ENCODE results near the gene SORL1. TPM values are rescaled to one million over a fixed set of nuclear protein-coding genes. Genes with fewer than 3 reads are reported as not detected.

Gene SORL1
- total RNA-seq, 1 donor from 2014 or later, result 13.8 TPM

DNA sequence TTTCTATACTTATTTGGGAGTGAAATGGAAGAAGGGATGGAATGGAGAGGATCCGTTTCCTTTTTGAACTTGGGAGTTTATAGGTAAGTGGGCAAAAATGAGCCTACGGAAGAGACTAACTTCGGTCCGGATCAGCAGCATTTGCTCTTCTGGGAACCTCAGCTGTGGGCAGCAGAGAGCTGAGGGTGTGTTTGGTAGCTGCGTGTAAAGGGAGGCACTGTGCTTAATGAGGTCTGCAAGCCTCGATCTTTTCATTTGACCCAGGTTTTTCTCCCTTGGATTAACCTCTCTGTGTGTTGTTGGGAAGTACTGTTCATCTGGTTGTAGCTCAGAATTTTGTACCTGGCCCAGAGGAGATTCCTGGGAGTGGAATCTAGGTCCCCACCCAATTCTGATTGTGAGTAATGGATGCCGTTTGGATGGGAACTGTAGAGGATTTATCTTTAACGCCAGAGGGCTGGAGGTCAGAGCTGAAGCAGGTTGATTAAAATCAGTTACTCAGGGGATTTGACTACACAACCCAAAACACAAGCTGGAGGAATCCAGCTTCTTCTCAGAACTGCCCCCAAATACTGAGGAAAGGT lies 202.2 kb downstream of the SORL1 start:
- Mint-ChIP-seq H3K4me3 (peak overlapping the region; percentile 15), H3K27me3 (ENCODE audit: low read depth) (no peaks in the 10 kb centered on the region), H3K4me1 (peaks cover 39% of the 10 kb centered on the region), H3K36me3 (ENCODE audit: low read depth) (no peaks in the 10 kb centered on the region), H3K9me3 (peaks cover 3% of the 10 kb centered on the region), H3K27ac (ENCODE audit: unreplicated experiment) (no peak overlapping the region)
- no peak for TF ChIP-seq CTCF (conservative IDR thresholded peaks at IDR 0.05)
- DNase-seq (ENCODE audit: low read depth, low spot score), result no peak

DNA sequence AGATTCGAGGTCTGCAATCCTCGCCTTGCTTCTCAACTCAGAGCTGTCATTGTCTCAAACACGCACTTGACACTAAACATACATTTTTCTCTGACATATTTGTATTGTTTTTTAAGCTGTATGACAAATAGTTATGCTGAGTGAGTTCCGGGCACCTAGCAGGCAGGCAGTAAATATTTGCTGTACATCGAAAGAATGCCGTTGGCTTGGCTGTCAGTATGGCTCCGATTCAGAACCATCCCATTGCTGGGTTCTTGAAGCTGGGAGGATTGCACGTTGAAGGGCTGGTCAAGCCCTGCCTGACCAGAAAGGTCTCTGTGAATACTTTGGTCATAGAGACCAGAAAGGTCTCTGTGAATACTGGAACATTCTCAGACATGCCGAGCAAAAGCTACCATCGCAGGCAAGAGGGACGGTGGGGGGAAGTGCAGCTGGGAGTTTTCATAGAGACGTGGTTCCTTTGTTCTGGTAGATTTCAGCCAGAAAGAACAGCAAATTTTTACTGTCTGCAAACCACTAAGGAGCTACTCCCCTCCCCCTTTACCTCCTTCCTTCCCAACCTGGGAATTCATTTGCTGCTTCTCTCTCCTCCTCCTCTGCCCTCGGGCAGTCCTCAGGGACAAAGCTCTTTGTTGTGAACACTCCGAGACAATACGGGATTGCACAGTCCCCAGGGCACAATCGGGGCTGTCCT lies 202.9 kb downstream of the SORL1 start:
- no peak for DNase-seq (ENCODE audit: low read depth, low spot score)
- no peaks in the 10 kb centered on the region for H3K36me3 Mint-ChIP-seq (ENCODE audit: low read depth)
- peak overlapping the region; percentile 83 for H3K4me3 Mint-ChIP-seq
- H3K27me3 Mint-ChIP-seq (ENCODE audit: low read depth), result no peaks in the 10 kb centered on the region
- peaks cover 5% of the 10 kb centered on the region for H3K9me3 Mint-ChIP-seq
- peak overlapping the region; percentile 92 for H3K27ac Mint-ChIP-seq (ENCODE audit: unreplicated experiment)
- H3K4me1 Mint-ChIP-seq, result peaks cover 39% of the 10 kb centered on the region
- TF ChIP-seq CTCF (conservative IDR thresholded peaks at IDR 0.05), result no peak

GRCh38 chr11:121655537-121656327 lies 203.6 kb downstream of the SORL1 start:
- peaks cover 39% of the 10 kb centered on the region for H3K4me1 Mint-ChIP-seq
- peak overlapping the region; percentile 83 for H3K4me3 Mint-ChIP-seq
- H3K27me3 Mint-ChIP-seq (ENCODE audit: low read depth), result no peaks in the 10 kb centered on the region
- peak; percentile 86 for TF ChIP-seq CTCF (conservative IDR thresholded peaks at IDR 0.05)
- DNase-seq (ENCODE audit: low read depth, low spot score), result peak; percentile 86
- peak overlapping the region; percentile 96 for H3K27ac Mint-ChIP-seq (ENCODE audit: unreplicated experiment)
- H3K9me3 Mint-ChIP-seq, result peaks cover 5% of the 10 kb centered on the region
- H3K36me3 Mint-ChIP-seq (ENCODE audit: low read depth), result no peaks in the 10 kb centered on the region

- Mint-ChIP-seq H3K27ac (ENCODE audit: unreplicated experiment) (peak overlapping the region; percentile 96), H3K36me3 (ENCODE audit: low read depth) (no peaks in the 10 kb centered on the region), H3K4me3 (peak overlapping the region; percentile 83), H3K4me1 (peaks cover 39% of the 10 kb centered on the region), H3K27me3 (ENCODE audit: low read depth) (no peaks in the 10 kb centered on the region), H3K9me3 (peaks cover 5% of the 10 kb centered on the region)
- TF ChIP-seq CTCF (conservative IDR thresholded peaks at IDR 0.05), result no peak
- DNase-seq (ENCODE audit: low read depth, low spot score), result peak; percentile 9
Measured at GRCh38 chr11:121656328-121657090, 204.4 kb downstream of the SORL1 start.

- Mint-ChIP-seq H3K4me3 (no peak overlapping the region), H3K36me3 (ENCODE audit: low read depth) (peaks cover 2% of the 10 kb centered on the region)
- no peak for DNase-seq (ENCODE audit: low read depth, low spot score)
Measured at GRCh38 chr11:121657146-121657545, 205.0 kb downstream of the SORL1 start.

More at GRCh38 chr11:121657146-121657545, 205.0 kb downstream of the SORL1 start:
- TF ChIP-seq CTCF (conservative IDR thresholded peaks at IDR 0.05), result no peak
- peaks cover 38% of the 10 kb centered on the region for H3K4me1 Mint-ChIP-seq
- H3K9me3 Mint-ChIP-seq, result peaks cover 5% of the 10 kb centered on the region
- H3K27ac Mint-ChIP-seq (ENCODE audit: unreplicated experiment), result no peak overlapping the region
- no peaks in the 10 kb centered on the region for H3K27me3 Mint-ChIP-seq (ENCODE audit: low read depth)

Measured in neural crest cell (in vitro differentiated cells).